OCI-LY3 (cell line): Measurements from ENCODE around the gene TSR1.

Source experiments
- H2AFZ ChIP-seq: fragments of 200-600, 300-600 bp; shearing (Covaris generic); 2 replicates; pipeline ENCODE4 v1.6.0; 2014; ENCODE audit warnings: antibody characterized with exemption, low read depth, low read length
- H3K27ac ChIP-seq: fragments of 200-600, 300-600 bp; sonication (generic); 2 replicates; pipeline ENCODE4 v1.5.1; 2014; ENCODE audit warnings: mild to moderate bottlenecking, low read length, moderate library complexity, mixed read lengths
- H3K27me3 ChIP-seq: fragments of 200-600, 300-600 bp; sonication (generic); 2 replicates; pipeline ENCODE4 v1.6.1; 2014; ENCODE audit warnings: low read depth, low read length, mixed read lengths
- H3K36me3 ChIP-seq: fragments of 200-600, 300-600 bp; sonication (generic); replicated peaks from 2 replicates; pipeline ENCODE3; 2014; ENCODE audit warnings: low read depth, low read length, mixed read lengths
- H3K4me1 ChIP-seq: fragments of 300-600, 200-600 bp; sonication (generic); 2 replicates; pipeline ENCODE4 v1.6.1; 2014; ENCODE audit warnings: low read length, mixed read lengths
- H3K4me2 ChIP-seq: fragments of 200-600, 300-600 bp; sonication (generic); 2 replicates; pipeline ENCODE4 v1.6.1; 2014; ENCODE audit warnings: low read length, mixed read lengths
- H3K4me3 ChIP-seq: fragments of 300-600, 200-600 bp; sonication (generic); 2 replicates; pipeline ENCODE4 v1.5.1; 2014; ENCODE audit warnings: antibody characterized with exemption, mild to moderate bottlenecking, low read length, moderate library complexity
- H3K79me2 ChIP-seq: fragments of 300-600, 200-600 bp; shearing (Covaris generic); 2 replicates; pipeline ENCODE4 v1.6.1; 2014; ENCODE audit warnings: mild to moderate bottlenecking, low read length, mixed read lengths
- H3K9ac ChIP-seq: fragments of 300-600, 200-600 bp; shearing (Covaris generic); 2 replicates; pipeline ENCODE4 v1.6.0; 2014; ENCODE audit warnings: mild to moderate bottlenecking, low read length, moderate library complexity
- H3K9me3 ChIP-seq: fragments of 200-600, 300-600 bp; shearing (Covaris generic); 2 replicates; pipeline ENCODE4 v1.6.1; 2014; ENCODE audit warnings: low read length, mixed read lengths; ENCODE audit not compliant: insufficient read depth
- H4K20me1 ChIP-seq: fragments of 200-600, 300-600 bp; sonication (generic); 2 replicates; pipeline ENCODE4 v1.6.1; 2016; ENCODE audit warnings: low read length, mixed read lengths; ENCODE audit not compliant: insufficient read depth
- EZH2phosphoT487 ChIP-seq: fragments of 200-600 bp; shearing (Covaris generic); IDR thresholded peaks from 2 replicates; pipeline ENCODE4 v1.6.1; 2018; ENCODE audit warnings: antibody characterized with exemption, mixed run types, low read depth
- TF ChIP-seq, protein P1 (sequence below): fragments of 200-600, 300-600 bp; sonication (generic); IDR thresholded peaks from 2 replicates; pipeline ENCODE4 v1.5.1; 2014; ENCODE audit warnings: antibody characterized with exemption, low read length, low read depth

The TSR1 gene

DNA sequence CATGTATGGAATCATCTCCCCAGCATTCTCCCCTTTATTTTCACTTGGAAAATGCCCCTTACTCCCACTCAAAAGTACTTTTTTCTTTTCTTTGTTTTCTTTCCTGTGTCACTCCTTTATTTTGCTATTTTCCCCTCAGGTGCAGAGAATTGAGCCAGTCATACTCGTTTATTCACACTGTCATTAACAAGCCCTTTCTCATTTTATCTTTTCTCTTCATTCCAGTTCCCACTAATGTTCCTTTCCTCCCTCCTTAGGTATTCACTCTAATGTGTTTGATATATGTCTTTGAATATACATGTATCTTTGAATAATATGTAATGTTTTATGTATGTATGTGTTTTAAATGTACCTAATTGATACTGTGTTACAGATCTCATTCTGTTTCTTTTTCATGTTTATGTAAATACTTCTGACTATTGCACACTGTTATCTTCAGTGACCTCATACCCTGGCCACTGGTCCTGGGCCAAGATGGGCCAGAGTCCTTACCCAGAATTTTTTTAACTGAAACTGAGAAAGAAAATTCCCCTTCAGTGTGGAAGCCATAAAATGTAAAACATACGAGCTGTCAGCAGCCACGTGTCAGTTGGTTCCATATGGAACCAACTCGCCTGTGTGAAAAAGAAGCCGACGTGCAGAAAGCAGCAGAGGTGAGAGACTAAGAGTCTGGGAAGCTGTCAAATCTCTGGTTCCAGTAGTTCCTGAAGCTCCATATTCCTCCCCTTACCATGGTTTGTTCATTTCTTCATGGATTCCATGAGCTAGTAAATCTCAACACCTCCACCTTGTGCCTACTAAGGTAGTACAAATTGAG lies 26.7 kb downstream of the TSR1 start:
- Histone ChIP-seq H3K4me3 (no peak overlapping the region), H3K9me3 (no peaks in the 10 kb centered on the region), H2AFZ (no peak overlapping the region), H3K27me3 (no peaks in the 10 kb centered on the region), H3K9ac (no peak overlapping the region), H3K4me1 (no peaks in the 10 kb centered on the region), H3K36me3 (no peaks in the 10 kb centered on the region), H3K79me2 (no peaks in the 10 kb centered on the region), H3K4me2 (no peak overlapping the region), H4K20me1 (no peaks in the 10 kb centered on the region), H3K27ac (no peak overlapping the region)
- no peak for TF ChIP-seq EZH2phosphoT487
- TF ChIP-seq, protein P1, sequence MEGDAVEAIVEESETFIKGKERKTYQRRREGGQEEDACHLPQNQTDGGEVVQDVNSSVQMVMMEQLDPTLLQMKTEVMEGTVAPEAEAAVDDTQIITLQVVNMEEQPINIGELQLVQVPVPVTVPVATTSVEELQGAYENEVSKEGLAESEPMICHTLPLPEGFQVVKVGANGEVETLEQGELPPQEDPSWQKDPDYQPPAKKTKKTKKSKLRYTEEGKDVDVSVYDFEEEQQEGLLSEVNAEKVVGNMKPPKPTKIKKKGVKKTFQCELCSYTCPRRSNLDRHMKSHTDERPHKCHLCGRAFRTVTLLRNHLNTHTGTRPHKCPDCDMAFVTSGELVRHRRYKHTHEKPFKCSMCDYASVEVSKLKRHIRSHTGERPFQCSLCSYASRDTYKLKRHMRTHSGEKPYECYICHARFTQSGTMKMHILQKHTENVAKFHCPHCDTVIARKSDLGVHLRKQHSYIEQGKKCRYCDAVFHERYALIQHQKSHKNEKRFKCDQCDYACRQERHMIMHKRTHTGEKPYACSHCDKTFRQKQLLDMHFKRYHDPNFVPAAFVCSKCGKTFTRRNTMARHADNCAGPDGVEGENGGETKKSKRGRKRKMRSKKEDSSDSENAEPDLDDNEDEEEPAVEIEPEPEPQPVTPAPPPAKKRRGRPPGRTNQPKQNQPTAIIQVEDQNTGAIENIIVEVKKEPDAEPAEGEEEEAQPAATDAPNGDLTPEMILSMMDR = no peak

- H3K27me3 ChIP-seq = no peaks in the 10 kb centered on the region
- H3K4me2 ChIP-seq = no peak overlapping the region
- H3K36me3 ChIP-seq = no peaks in the 10 kb centered on the region
- H3K9ac ChIP-seq = no peak overlapping the region
- H3K79me2 ChIP-seq = peaks cover 9% of the 10 kb centered on the region
- H3K4me1 ChIP-seq = peaks cover 4% of the 10 kb centered on the region; the same call in 1 of the 2 replicates
- H3K9me3 ChIP-seq = no peaks in the 10 kb centered on the region
- H2AFZ ChIP-seq = no peak overlapping the region
- no peak for TF ChIP-seq EZH2phosphoT487
- TF ChIP-seq, protein P1 = no peak
- H3K4me3 ChIP-seq = no peak overlapping the region
- no peaks in the 10 kb centered on the region for H4K20me1 ChIP-seq
- no peak overlapping the region for H3K27ac ChIP-seq
Measured at GRCh38 chr17:2304931-2305330, 31.3 kb downstream of the TSR1 start.

DNA sequence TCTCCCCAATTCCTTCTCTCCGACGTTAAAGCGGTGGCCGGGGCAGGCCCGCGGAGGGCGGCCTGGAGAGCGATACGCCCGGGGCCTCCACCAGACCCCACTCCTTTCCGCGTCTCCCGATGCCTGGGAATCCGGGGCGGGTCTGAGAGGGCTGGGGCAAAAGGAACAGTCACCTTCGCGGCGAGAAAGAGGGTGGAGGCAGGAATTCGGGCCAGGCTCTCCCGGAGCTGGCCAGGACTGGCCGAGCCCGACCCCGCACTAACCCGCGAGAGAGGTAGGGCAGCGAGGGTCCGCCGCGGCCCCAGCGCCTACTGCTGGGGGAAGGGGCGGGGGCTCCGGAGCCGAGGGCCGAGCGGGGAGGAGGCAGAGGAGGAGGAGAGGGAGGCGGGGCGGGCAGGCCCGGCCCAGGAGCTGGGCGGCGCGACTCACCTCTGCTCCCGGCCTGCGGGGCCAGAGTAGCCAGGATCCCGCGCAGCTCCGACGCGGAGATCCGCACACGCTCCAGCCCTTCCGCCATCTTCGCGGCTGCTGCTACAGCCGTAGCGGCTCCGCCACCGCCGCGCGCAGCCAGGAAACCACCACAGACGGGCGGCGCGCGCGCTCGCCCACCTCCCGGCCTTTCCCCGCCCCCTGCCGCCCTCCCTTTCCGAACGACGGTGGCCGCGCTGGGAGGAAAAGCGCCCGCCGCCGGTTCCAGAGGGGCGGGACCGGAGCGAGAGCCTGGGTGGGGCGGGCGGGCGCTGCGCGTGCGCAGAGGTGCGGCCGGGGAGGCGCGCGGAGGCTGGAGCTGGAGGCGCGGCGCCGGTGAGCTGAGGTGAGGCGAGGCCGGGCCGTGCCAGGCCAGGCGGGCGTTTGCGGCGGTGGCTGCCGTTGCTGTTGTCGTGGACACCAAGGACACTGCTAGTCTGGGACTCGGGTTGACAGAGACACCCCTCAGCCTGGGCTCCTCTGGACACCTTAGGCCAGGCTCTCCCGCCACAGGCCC lies 32.8 kb downstream of the TSR1 start, which contains the start of the genes SMG6 and SRR:
TSS of gene SMG6 (minus strand) at position 582 of the 985 bp plus-strand sequence. CDS start at position 517, 65 bp downstream.
TSS of gene SRR (plus strand) at position 747 of the 985 bp plus-strand sequence. CDS start 11,611 bp downstream, outside the sequence.
- no peak for TF ChIP-seq EZH2phosphoT487
- TF ChIP-seq, protein P1 = no peak
- no peaks in the 10 kb centered on the region for H3K27me3 ChIP-seq
- peak within 1 kb of the TSS; percentile 63 for H2AFZ ChIP-seq
- no peaks in the 10 kb centered on the region for H4K20me1 ChIP-seq
- H3K9me3 ChIP-seq = no peaks in the 10 kb centered on the region
- H3K9ac ChIP-seq = peak within 1 kb of the TSS; percentile 85
- peak within 1 kb of the TSS; percentile 96 for H3K4me2 ChIP-seq
- H3K4me1 ChIP-seq = peaks cover 4% of the 10 kb centered on the region; the same call in 1 of the 2 replicates
- H3K4me3 ChIP-seq = peak within 1 kb of the TSS; percentile 98
- no peaks in the 10 kb centered on the region for H3K36me3 ChIP-seq
- H3K79me2 ChIP-seq = peaks cover 9% of the 10 kb centered on the region
- H3K27ac ChIP-seq = peak within 1 kb of the TSS; percentile 53
